Umbilical cord (tissue), 2 donors: ENCODE measurements around the gene ZNF586. TPM values are rescaled to one million over a fixed set of nuclear protein-coding genes. Genes with fewer than 3 reads are reported as not detected.
A peak's percentile ranks its signal among the peaks of the same experiment; 100 is the strongest.
"Not testable (repeated sequence)": the region's sequence is repeated elsewhere in the genome, so short reads cannot be mapped to it uniquely, and the experiment has no call there.

Experiments used
- DNase-seq: peaks from one replicate; pipeline ENCODE4 v3.0.0-alpha.2; 2015; ENCODE audit warnings: low spot score
- total RNA-seq: library from RNA; depleted of rRNA; stranded (reverse); fragments of >200 nt; gene quantifications from one replicate; pipeline ENCODE4 v1.2.3, GENCODE V29; 2014; ENCODE audit warnings: low replicate concordance; ENCODE audit not compliant: insufficient read depth

ZNF586 gene
- total RNA-seq, 1 donor from 2014 or later: 19.3 TPM

DNA sequence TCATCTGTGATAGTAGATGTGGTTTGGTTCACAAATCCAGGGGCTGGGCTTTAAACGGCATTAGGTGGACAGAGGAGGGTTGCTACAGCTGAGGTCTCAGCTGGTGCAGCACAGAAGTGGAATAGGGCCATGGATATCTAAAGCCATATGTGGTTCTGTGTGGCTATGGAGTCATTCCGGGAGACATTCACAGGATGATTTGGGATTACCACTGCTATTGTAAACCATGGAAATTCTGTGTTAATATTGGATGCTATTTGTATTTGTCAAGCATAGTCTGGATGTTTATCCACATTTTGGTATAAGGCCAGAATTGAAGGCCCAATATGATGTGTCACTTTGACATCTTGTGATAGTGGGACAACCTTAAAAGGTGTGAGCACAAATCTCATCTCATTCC lies 53.7 kb downstream of the ZNF586 start:
- DNase-seq: not testable (repeated sequence)

DNA sequence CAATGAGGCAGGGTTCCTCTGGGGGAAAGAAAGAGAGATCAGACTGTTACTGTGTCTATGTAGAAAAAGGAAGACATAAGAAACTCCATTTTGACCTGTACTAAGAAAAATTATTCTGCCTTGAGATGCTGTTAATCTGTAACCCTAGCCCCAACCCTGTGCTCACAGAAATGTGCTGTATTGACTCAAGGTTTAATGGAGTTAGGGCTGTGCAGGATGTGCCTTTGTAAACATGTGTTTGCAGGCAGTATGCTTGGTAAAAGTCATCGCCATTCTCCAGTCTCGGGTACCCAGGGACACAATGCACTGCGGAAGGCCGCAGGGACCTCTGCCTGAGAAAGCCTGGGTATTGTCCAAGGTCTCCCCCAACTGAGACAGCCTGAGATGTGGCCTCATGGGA lies 54.1 kb downstream of the ZNF586 start:
- not testable (repeated sequence) for DNase-seq

DNA sequence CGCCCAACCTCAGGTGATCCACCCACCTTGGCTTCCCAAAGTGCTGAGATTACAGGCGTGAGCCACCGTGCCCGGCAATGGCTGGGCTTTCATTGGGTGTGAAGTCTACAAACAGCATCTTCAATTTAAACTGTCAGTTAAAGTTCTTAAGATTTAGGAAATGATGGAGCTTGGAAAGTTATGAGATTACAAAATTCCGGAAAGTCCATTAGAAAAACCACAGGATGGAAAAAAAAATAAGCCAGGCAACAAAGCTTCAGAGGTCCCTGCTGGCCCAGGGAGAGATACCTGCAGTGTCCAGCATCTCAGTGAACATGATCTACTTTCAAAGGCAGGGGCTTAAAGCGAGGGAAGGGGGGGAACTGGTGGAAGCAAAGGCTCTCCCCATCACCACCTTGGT lies 56.0 kb downstream of the ZNF586 start:
- DNase-seq: no peak

DNA sequence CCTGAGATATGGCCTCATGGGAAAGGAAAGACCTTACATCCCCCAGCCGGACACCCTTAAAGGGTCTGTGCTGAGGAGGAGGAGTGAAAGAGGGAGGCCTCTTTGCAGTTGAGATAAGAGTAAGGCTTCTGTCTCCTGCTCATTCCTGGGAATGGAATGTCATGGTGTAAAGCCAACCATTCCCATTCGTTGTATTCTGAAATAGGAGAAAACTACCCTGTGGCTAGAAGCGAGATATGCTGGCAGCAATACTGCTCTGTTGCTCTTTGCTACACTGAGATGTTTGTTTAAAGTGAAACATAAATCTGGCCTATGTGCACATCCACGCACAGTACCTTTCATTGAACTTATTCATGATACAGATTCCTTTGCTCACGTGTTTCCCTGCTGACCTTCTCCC lies 59.8 kb downstream of the ZNF586 start:
- DNase-seq: peak; percentile 82

DNA sequence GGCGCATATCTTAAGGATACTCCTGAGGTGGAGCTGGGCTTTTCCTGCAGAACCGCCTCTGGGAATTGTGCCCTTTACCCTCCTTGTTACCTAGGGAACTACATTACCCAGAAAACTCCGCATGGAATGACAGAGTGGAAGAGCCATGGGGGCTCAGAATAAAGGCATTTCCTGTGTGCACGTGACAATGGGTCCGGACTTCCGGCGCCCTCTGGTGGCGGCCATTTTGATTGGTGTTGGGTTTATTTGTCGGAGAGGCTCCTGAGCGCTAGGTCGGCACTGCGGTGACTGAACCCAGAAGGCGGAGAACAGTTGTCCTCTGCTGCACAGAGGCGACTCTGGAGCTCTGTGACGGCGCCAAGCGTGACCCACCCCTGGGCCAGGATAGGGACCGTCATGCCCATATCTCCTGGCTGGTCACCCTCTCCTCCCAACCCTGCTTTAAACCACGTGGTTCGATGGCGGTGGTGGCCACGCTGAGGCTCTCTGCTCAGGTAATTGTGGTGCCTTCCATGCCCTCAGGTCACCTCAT lies 60.7 kb downstream of the ZNF586 start, which contains the start of gene ZNF587B:
TSS of gene ZNF587B (plus strand) at position 229 of the 532 bp plus-strand sequence. CDS start at position 459, 230 bp downstream.
- DNase-seq: peak; percentile 83

Other genes starting within 250 kb of the ZNF586 start
- 12.5 TPM for gene ZNF549, start 242.3 kb upstream of the ZNF586 start, total RNA-seq
- 2.9 TPM for gene ZNF550, start 209.8 kb upstream of the ZNF586 start, total RNA-seq
- 1.2 TPM for gene ZNF416, start 190.8 kb upstream of the ZNF586 start, total RNA-seq
- 14.4 TPM for gene ZIK1, start 185.5 kb upstream of the ZNF586 start, total RNA-seq
- gene ZNF530, start 169.8 kb upstream of the ZNF586 start, total RNA-seq: 2.2 TPM
- 42.6 TPM for gene ZNF134, start 155.4 kb upstream of the ZNF586 start, total RNA-seq
- 20.5 TPM for gene ZNF211, start 136.5 kb upstream of the ZNF586 start, total RNA-seq
- not detected for gene ZSCAN4, start 100.7 kb upstream of the ZNF586 start, total RNA-seq
- 13.0 TPM for gene ZNF551, start 87.7 kb upstream of the ZNF586 start, total RNA-seq
- gene ZNF154, start 60.5 kb upstream of the ZNF586 start, total RNA-seq: 8.2 TPM
- 10.4 TPM for gene ZNF671, start 42.1 kb upstream of the ZNF586 start, total RNA-seq
- gene ZNF776, start 22.9 kb upstream of the ZNF586 start, total RNA-seq: 25.8 TPM
- 3.1 TPM for gene ZNF552, start 45.2 kb downstream of the ZNF586 start, total RNA-seq
- 29.1 TPM for gene ZNF587B, start 60.6 kb downstream of the ZNF586 start, total RNA-seq
- 27.0 TPM for gene ZNF587, start 80.2 kb downstream of the ZNF586 start, total RNA-seq
- 20.0 TPM for gene ZNF814, start 119.4 kb downstream of the ZNF586 start, total RNA-seq
- gene ZNF417, start 146.9 kb downstream of the ZNF586 start, total RNA-seq: 29.1 TPM
- 21.2 TPM for gene ZNF418, start 165.7 kb downstream of the ZNF586 start, total RNA-seq
- 14.0 TPM for gene ZNF256, start 178.0 kb downstream of the ZNF586 start, total RNA-seq
- gene C19orf18, start 204.9 kb downstream of the ZNF586 start, total RNA-seq: not detected
- gene ZNF606, start 233.1 kb downstream of the ZNF586 start, total RNA-seq: 64.8 TPM